ENCODE measurements around the gene DAGLA. TPM values are rescaled to one million over a fixed set of nuclear protein-coding genes. Genes with fewer than 3 reads are reported as not detected.

The DAGLA gene
- total RNA-seq, 4 donors from 2014 or later = 0.29 to 5.4 (median 1.9) TPM

GRCh38 chr11:61675826-61676225 is 4.4 kb upstream of the DAGLA start:
- no peaks in the 10 kb centered on the region for H3K9me3 ChIP-seq
- peaks cover 0 to 6% of the 10 kb centered on the region in 2 donors for H3K4me1 ChIP-seq
- H3K36me3 ChIP-seq = no peaks in the 10 kb centered on the region
- H3K27ac ChIP-seq = no peak overlapping the region
- intact Hi-C loops (cut with DNase I; ENCODE audit: low total_unique reads) = no loop called here
- H3K4me3 ChIP-seq = no peak overlapping the region
- H3K27me3 ChIP-seq = no peaks in the 10 kb centered on the region
- no peak for DNase-seq
- no peak for TF ChIP-seq POLR2A (IDR thresholded peaks at IDR 0.05)
- TF ChIP-seq CTCF (IDR thresholded peaks at IDR 0.05) = no peak

GRCh38 chr11:61679296-61679695 is 895 bp upstream of the DAGLA start:
- peak in 1 of 2 donors; percentile 44 for DNase-seq
- no peaks in the 10 kb centered on the region for H3K27me3 ChIP-seq
- intact Hi-C loops (cut with DNase I; ENCODE audit: low total_unique reads) = no loop called here
- H3K4me1 ChIP-seq = peaks cover 4 to 6% of the 10 kb centered on the region in 2 donors
- TF ChIP-seq CTCF (IDR thresholded peaks at IDR 0.05) (no peak), POLR2A (IDR thresholded peaks at IDR 0.05) (no peak)
- H3K36me3 ChIP-seq = no peaks in the 10 kb centered on the region
- no peaks in the 10 kb centered on the region for H3K9me3 ChIP-seq
- H3K4me3 ChIP-seq = no peak overlapping the region
- peak overlapping the region; percentile 49 to 79 for H3K27ac ChIP-seq

GRCh38 chr11:61680622-61681221 is 531 bp downstream of the DAGLA start:
- peak overlapping the region in 1 of 2 donors; percentile 79 for H3K27ac ChIP-seq
- no peak for TF ChIP-seq CTCF (IDR thresholded peaks at IDR 0.05)
- TF ChIP-seq POLR2A (IDR thresholded peaks at IDR 0.05) = no peak
- no peaks in the 10 kb centered on the region for H3K27me3 ChIP-seq
- H3K9me3 ChIP-seq = no peaks in the 10 kb centered on the region
- no peak for DNase-seq
- H3K4me3 ChIP-seq = peak overlapping the region; percentile 36 to 44
- peaks cover 4 to 6% of the 10 kb centered on the region in 2 donors for H3K4me1 ChIP-seq
- H3K36me3 ChIP-seq = no peaks in the 10 kb centered on the region
- intact Hi-C loops (cut with DNase I; ENCODE audit: low total_unique reads) = loop anchor here (5.0 kb wide), 1 partner anchor 47 kb away; no protein-coding TSS in a partner anchor

GRCh38 chr11:61682093-61682732 is 2.0 kb downstream of the DAGLA start:
- TF ChIP-seq CTCF (IDR thresholded peaks at IDR 0.05) (no peak), POLR2A (IDR thresholded peaks at IDR 0.05) (no peak)
- no peak overlapping the region for H3K27ac ChIP-seq
- H3K36me3 ChIP-seq = no peaks in the 10 kb centered on the region
- H3K4me3 ChIP-seq = no peak overlapping the region
- intact Hi-C loops (cut with DNase I; ENCODE audit: low total_unique reads) = loop anchor here (5.0 kb wide), 1 partner anchor 45 kb away; no protein-coding TSS in a partner anchor
- no peaks in the 10 kb centered on the region for H3K9me3 ChIP-seq
- no peaks in the 10 kb centered on the region for H3K27me3 ChIP-seq
- DNase-seq = no peak
- peaks cover 4 to 6% of the 10 kb centered on the region in 2 donors for H3K4me1 ChIP-seq

All from uterus (tissue), 4 donors.